OCI-LY1 (cell line): Measurements from ENCODE around the gene SLC22A25.

Experiments
- H2AFZ ChIP-seq: fragments of 200-600 bp; sonication (generic), shearing (Covaris generic); 2 replicates; pipeline ENCODE4 v1.6.0; 2014; ENCODE audit warnings: antibody characterized with exemption, mild to moderate bottlenecking, low read length
- H3F3A ChIP-seq: fragments of 200-600 bp; sonication (generic), shearing (Covaris generic); 2 replicates; pipeline ENCODE4 v1.6.0; 2014; ENCODE audit warnings: mild to moderate bottlenecking, antibody characterized with exemption, low read length, moderate library complexity; ENCODE audit not compliant: insufficient read depth
- H3K27ac ChIP-seq: fragments of 200-600 bp; sonication (generic); 2 replicates; pipeline ENCODE4 v1.5.1; 2014; ENCODE audit warnings: low read length, mixed run types, mild to moderate bottlenecking, low read depth; ENCODE audit not compliant: poor library complexity, severe bottlenecking
- H3K27me3 ChIP-seq: fragments of 200-600 bp; sonication (generic); 2 replicates; pipeline ENCODE4 v1.6.0; 2014; ENCODE audit warnings: antibody characterized with exemption, mild to moderate bottlenecking, low read length, moderate library complexity; ENCODE audit not compliant: insufficient read depth
- H3K36me3 ChIP-seq: fragments of 200-600 bp; sonication (generic); 2 replicates; pipeline ENCODE4 v1.6.1; 2014; ENCODE audit warnings: mild to moderate bottlenecking, antibody characterized with exemption, low read length, moderate library complexity, mixed read lengths; ENCODE audit not compliant: insufficient read depth
- H3K4me1 ChIP-seq: fragments of 200-600 bp; sonication (generic); 2 replicates; pipeline ENCODE4 v1.5.1; 2014; ENCODE audit warnings: mild to moderate bottlenecking, low read length, moderate library complexity; ENCODE audit not compliant: insufficient read depth, severe bottlenecking
- H3K4me2 ChIP-seq: fragments of 200-600 bp; sonication (generic), shearing (Covaris generic); 2 replicates; pipeline ENCODE4 v1.6.1; 2014; ENCODE audit warnings: low read length
- H3K4me3 ChIP-seq: fragments of 200-600 bp; sonication (generic); 2 replicates; pipeline ENCODE4 v1.5.1; 2014; ENCODE audit warnings: low read length, low read depth, mild to moderate bottlenecking, mixed read lengths; ENCODE audit not compliant: poor library complexity, severe bottlenecking
- H3K79me2 ChIP-seq: fragments of 200-600 bp; shearing (Covaris generic); 2 replicates; pipeline ENCODE4 v1.6.1; 2016; ENCODE audit warnings: mixed run types, low read length, mixed read lengths; ENCODE audit not compliant: insufficient read depth
- H3K9ac ChIP-seq: fragments of 200-600 bp; sonication (generic), shearing (Covaris generic); 2 replicates; pipeline ENCODE4 v1.6.1; 2014; ENCODE audit warnings: mild to moderate bottlenecking, low read length, mixed read lengths
- H3K9me2 ChIP-seq: fragments of 200-600 bp; sonication (generic), shearing (Covaris generic); 2 replicates; pipeline ENCODE4 v1.6.1; 2014; ENCODE audit warnings: low read depth, mild to moderate bottlenecking, low read length, mixed read lengths
- H3K9me3 ChIP-seq: fragments of 200-600 bp; shearing (Covaris generic); 2 replicates; pipeline ENCODE4 v1.6.1; 2014; ENCODE audit warnings: low read length, mixed read lengths
- H4K20me1 ChIP-seq: fragments of 200-600 bp; sonication (generic), shearing (Covaris generic); 2 replicates; pipeline ENCODE4 v1.6.0; 2016; ENCODE audit warnings: mild to moderate bottlenecking, low read length; ENCODE audit not compliant: insufficient read depth
- CTCF ChIP-seq: fragments of 200-600 bp; sonication (generic), shearing (Covaris generic); IDR thresholded peaks from 2 replicates; pipeline ENCODE4 v1.5.1; 2017; ENCODE audit warnings: mild to moderate bottlenecking, antibody characterized with exemption, low read length, moderate library complexity, mixed read lengths
- EZH2 ChIP-seq: fragments of 200-600 bp; sonication (generic), shearing (Covaris generic); IDR thresholded peaks from 2 replicates; pipeline ENCODE4 v1.8.0; 2017; ENCODE audit warnings: borderline replicate concordance, mixed run types, mild to moderate bottlenecking, antibody characterized with exemption, low read length, moderate library complexity, mixed read lengths

Gene SLC22A25

GRCh38 chr11:63274776-63275175 lies 31.4 kb upstream of the SLC22A25 start:
- Histone ChIP-seq H4K20me1 (no peaks in the 10 kb centered on the region), H3K4me3 (no peak overlapping the region), H3K79me2 (no peaks in the 10 kb centered on the region), H3K9ac (no peak overlapping the region), H3K9me3 (no peaks in the 10 kb centered on the region), H3K4me2 (no peak overlapping the region), H3K27ac (no peak overlapping the region), H3F3A (no peaks in the 10 kb centered on the region), H2AFZ (no peak overlapping the region), H3K36me3 (no peaks in the 10 kb centered on the region), H3K27me3 (no peaks in the 10 kb centered on the region), H3K9me2 (no peaks in the 10 kb centered on the region), H3K4me1 (no peaks in the 10 kb centered on the region)
- TF ChIP-seq EZH2 = no peak
- TF ChIP-seq CTCF = peak; percentile 11

DNA sequence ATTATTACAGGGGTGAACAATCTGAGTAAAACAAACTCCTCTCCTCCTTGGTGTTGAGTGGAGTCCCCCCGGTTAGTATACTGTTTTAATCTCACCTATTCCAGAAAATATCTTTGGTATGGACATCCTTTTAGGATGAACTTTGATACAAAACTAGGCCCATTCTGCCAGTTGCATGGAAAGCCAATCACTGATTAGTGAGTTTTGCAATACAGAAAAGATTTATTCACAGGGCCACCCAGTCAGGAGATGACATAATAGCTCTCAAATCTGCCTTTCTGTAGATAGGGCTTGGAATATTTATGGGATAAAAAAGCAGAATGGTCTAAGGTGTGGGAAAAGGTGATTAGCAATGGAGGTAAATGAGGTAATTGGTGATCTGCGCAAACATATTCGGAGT lies 30.3 kb upstream of the SLC22A25 start:
- Histone ChIP-seq H3K9me3 (no peaks in the 10 kb centered on the region), H3K4me2 (no peak overlapping the region), H3K27me3 (no peaks in the 10 kb centered on the region), H3K36me3 (no peaks in the 10 kb centered on the region), H3K27ac (no peak overlapping the region), H4K20me1 (no peaks in the 10 kb centered on the region), H3K4me1 (no peaks in the 10 kb centered on the region), H3K9me2 (no peaks in the 10 kb centered on the region), H3K79me2 (no peaks in the 10 kb centered on the region), H3K4me3 (no peak overlapping the region), H3K9ac (no peak overlapping the region), H3F3A (no peaks in the 10 kb centered on the region), H2AFZ (no peak overlapping the region)
- TF ChIP-seq CTCF (no peak), EZH2 (no peak)

DNA sequence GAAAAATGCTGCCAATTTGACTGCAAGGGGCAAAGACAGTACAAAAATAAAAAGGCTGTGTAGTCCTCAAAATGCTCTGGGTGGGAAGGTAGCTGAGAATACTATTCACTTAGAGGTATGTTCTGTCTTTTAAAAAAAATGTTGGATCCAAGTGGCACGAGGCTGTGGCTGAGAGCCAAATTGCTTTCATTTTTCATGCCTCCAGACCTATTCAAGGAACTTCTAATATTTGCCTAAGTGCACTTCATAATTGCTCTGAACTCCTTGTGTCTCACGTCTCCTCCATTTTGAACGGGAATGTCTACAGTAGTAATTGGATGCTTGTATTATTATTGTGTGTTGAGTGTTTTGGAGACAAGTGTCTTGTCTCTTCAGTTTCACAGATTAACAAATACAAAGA lies 19.1 kb upstream of the SLC22A25 start:
- Histone ChIP-seq H3K4me1 (no peaks in the 10 kb centered on the region), H3K27me3 (no peaks in the 10 kb centered on the region), H3F3A (no peaks in the 10 kb centered on the region), H4K20me1 (no peaks in the 10 kb centered on the region), H3K36me3 (no peaks in the 10 kb centered on the region), H2AFZ (no peak overlapping the region), H3K4me2 (no peak overlapping the region), H3K9ac (no peak overlapping the region), H3K27ac (no peak overlapping the region), H3K9me2 (no peaks in the 10 kb centered on the region), H3K4me3 (no peak overlapping the region), H3K9me3 (no peaks in the 10 kb centered on the region), H3K79me2 (no peaks in the 10 kb centered on the region)
- TF ChIP-seq EZH2 (no peak), CTCF (no peak)
